ENCODE measurements around the gene SGPL1. TPM values are rescaled to one million over a fixed set of nuclear protein-coding genes. Genes with fewer than 3 reads are reported as not detected.

SGPL1 gene
- total and polyA plus RNA-seq, 2 experiments from 2014 or later, result 12.0 to 42.7 TPM

- Histone ChIP-seq H3K4me3 (no peak overlapping the region), H3K36me3 (ENCODE audit: insufficient read depth) (no peaks in the 10 kb centered on the region), H3K27me3 (ENCODE audit: insufficient read depth) (no peaks in the 10 kb centered on the region), H2AFZ (peak overlapping the region; percentile 67; the same call in 1 of the 2 replicates), H3K4me1 (ENCODE audit: insufficient read depth) (no peaks in the 10 kb centered on the region), H4K20me1 (replicated peaks; ENCODE audit: insufficient read depth) (no peaks in the 10 kb centered on the region), H3F3A (replicated peaks; ENCODE audit: low read depth) (no peaks in the 10 kb centered on the region), H3K4me2 (no peak overlapping the region), H3K27ac (ENCODE audit: low read depth) (no peak overlapping the region), H3K9me2 (ENCODE audit: insufficient read depth) (no peaks in the 10 kb centered on the region), H3K79me2 (replicated peaks; ENCODE audit: insufficient read depth) (no peaks in the 10 kb centered on the region)
- no peak overlapping the region for H3K27ac Mint-ChIP-seq
- no peaks in the 10 kb centered on the region for H3K36me3 Mint-ChIP-seq (ENCODE audit: low read depth)
- H3K4me3 Mint-ChIP-seq, result no peak overlapping the region
- DNase-seq (ENCODE audit: low spot score) (peak; percentile 82), ATAC-seq (peak; percentile 81)
- peaks cover 9% of the 10 kb centered on the region; the same call in 2 of the 3 replicates for H3K4me1 Mint-ChIP-seq
- TF ChIP-seq POLR2AphosphoS5 (IDR thresholded peaks at IDR 0.05; ENCODE audit: low read depth) (no peak), EZH2 (IDR thresholded peaks at IDR 0.05; ENCODE audit: low read depth, unreplicated experiment) (no peak), STAT1 (IDR thresholded peaks at IDR 0.05; ENCODE audit: unreplicated experiment) (no peak), JUNB (IDR thresholded peaks at IDR 0.05; ENCODE audit: unreplicated experiment) (no peak), CREB1 (CRISPR knock-in tag; IDR thresholded peaks at IDR 0.05; ENCODE audit: low read depth) (no peak), ZNF331 (CRISPR knock-in tag; IDR thresholded peaks at IDR 0.05; ENCODE audit: low read depth) (no peak), ZNF462 (CRISPR knock-in tag; IDR thresholded peaks at IDR 0.05) (no peak), CTCF (conservative IDR thresholded peaks at IDR 0.05; ENCODE audit: low read depth in 2 of 2) (peak; percentile 85 to 99)
- no peaks in the 10 kb centered on the region for H3K9me3 Mint-ChIP-seq
- peaks cover 9% of the 10 kb centered on the region for H3K27me3 Mint-ChIP-seq (ENCODE audit: insufficient read depth, low read depth, poor library complexity)
Observed at GRCh38 chr10:70903262-70903921, 87.6 kb downstream of the SGPL1 start.

Measured in GM23338 (cell line).